Ovary (tissue), 3 donors: ENCODE results near the gene MPZ.

Experiments
- CTCF ChIP-seq, 3 donors: fragments of 450-650 bp in 2 of 3; fragments of 200-600 bp in 1 of 3; IDR thresholded peaks; one replicate each; pipeline versions ENCODE4 v1.5.1 to v1.8.0; 2016 to 2022; ENCODE audit warnings: antibody characterized with exemption in 3 of 3, mild to moderate bottlenecking in 1 of 3
- EP300 ChIP-seq: sonication (generic); formaldehyde crosslinking; IDR thresholded peaks from one replicate; pipeline ENCODE4 v1.6.1; 2017; ENCODE audit warnings: antibody characterized with exemption
- POLR2A ChIP-seq: fragments of 450-650 bp; IDR thresholded peaks from one replicate; pipeline ENCODE4 v1.6.1; 2017; ENCODE audit warnings: antibody characterized with exemption, mild to moderate bottlenecking, moderate library complexity
- donor health status: DM: no; HTN: no; CAD: no.

GRCh38 chr1:161342177-161342576, 32.4 kb upstream of the MPZ start:
- TF ChIP-seq CTCF (IDR thresholded peaks at IDR 0.05): no peak
- no peak for TF ChIP-seq EP300
- no peak for TF ChIP-seq POLR2A
